H1 (cell line): ENCODE data around the gene OR4D11. TPM values are rescaled to one million over a fixed set of nuclear protein-coding genes. Genes with fewer than 3 reads are reported as not detected.

Source experiments
- polyA plus RNA-seq, 7 experiments: library from polyadenylated mRNA; depleted of rRNA in 3 of 7; stranded (reverse) in 5 of 7; unstranded in 2 of 7; fragments of >200 nt in 5 of 7; fragments of 200-250 nt in 2 of 7; gene quantifications; 1 replicate in 5 of 7; 2 replicates in 1 of 7; 4 replicates in 1 of 7; pipeline versions ENCODE4 v1.2.1 to v1.2.3, GENCODE V29; 2011 to 2013; ENCODE audit warnings: missing spikeins in 2 of 7, mixed read lengths in 2 of 7
- total RNA-seq: library from RNA; stranded (reverse); fragmentation: NEBNext Ultra II Directional; extraction: Animal tissue kit (Norgen Biotek cat#: 25700); gene quantifications from 2 replicates; pipeline ENCODE4 v1.2.1, GENCODE V29; 2021

Gene OR4D11
- total and polyA plus RNA-seq, 2 of the 8 experiments (the other 6 are each of a cell fraction or from before 2014, with no cell fraction given), result not detected

Other genes with a start within 250 kb of the OR4D11 start
- gene OR5AN1, start 144.7 kb upstream of the OR4D11 start, total RNA-seq, result not detected in 2 replicates
- gene OR5AN1, start 144.7 kb upstream of the OR4D11 start, polyA plus RNA-seq (2011; rRNA removed), result not detected in 2 replicates
- not detected in 2 replicates for gene OR5A2, start 77.2 kb upstream of the OR4D11 start, total RNA-seq
- not detected in 2 replicates for gene OR5A2, start 77.2 kb upstream of the OR4D11 start, polyA plus RNA-seq (2011; rRNA removed)
- not detected in 2 replicates for gene OR5A1, start 67.1 kb upstream of the OR4D11 start, total RNA-seq
- 0.05 TPM in 1 of 2 replicates, not detected in the other for gene OR5A1, start 67.1 kb upstream of the OR4D11 start, polyA plus RNA-seq (2011; rRNA removed)
- not detected in 2 replicates for gene OR4D6, start 46.6 kb upstream of the OR4D11 start, total RNA-seq
- gene OR4D6, start 46.6 kb upstream of the OR4D11 start, polyA plus RNA-seq (2011; rRNA removed), result not detected in 2 replicates
- not detected in 2 replicates for gene OR4D10, start 30.3 kb upstream of the OR4D11 start, total RNA-seq
- not detected in 2 replicates for gene OR4D10, start 30.3 kb upstream of the OR4D11 start, polyA plus RNA-seq (2011; rRNA removed)
- not detected in 2 replicates for gene OR4D9, start 8.0 kb downstream of the OR4D11 start, total RNA-seq
- not detected in 2 replicates for gene OR4D9, start 8.0 kb downstream of the OR4D11 start, polyA plus RNA-seq (2011; rRNA removed)
- 41.2 and 43.1 TPM in 2 replicates for gene OSBP, start 112.2 kb downstream of the OR4D11 start, total RNA-seq
- 10.8 and 13.2 TPM in 2 replicates for gene OSBP, start 112.2 kb downstream of the OR4D11 start, polyA plus RNA-seq (2011; rRNA removed)
- 33.4 and 33.9 TPM in 2 replicates for gene PATL1, start 165.5 kb downstream of the OR4D11 start, total RNA-seq
- gene PATL1, start 165.5 kb downstream of the OR4D11 start, polyA plus RNA-seq (2011; rRNA removed), result 23.1 and 30.4 TPM in 2 replicates
- not detected in 2 replicates for gene OR10V1, start 210.3 kb downstream of the OR4D11 start, total RNA-seq
- gene OR10V1, start 210.3 kb downstream of the OR4D11 start, polyA plus RNA-seq (2011; rRNA removed), result not detected in 2 replicates